ENCODE measurements around the gene UFSP2. TPM values are rescaled to one million over a fixed set of nuclear protein-coding genes. Genes with fewer than 3 reads are reported as not detected.
A peak's percentile ranks its signal among the peaks of the same experiment; 100 is the strongest.

The UFSP2 gene
- total and polyA plus RNA-seq, 4 donors = 13.6 to 48.8 (median 21.9) TPM

- WGBS, 2 donors = 80 to 82% methylated on average over 4 of the region's 4 CpGs
- TF ChIP-seq, protein P1, sequence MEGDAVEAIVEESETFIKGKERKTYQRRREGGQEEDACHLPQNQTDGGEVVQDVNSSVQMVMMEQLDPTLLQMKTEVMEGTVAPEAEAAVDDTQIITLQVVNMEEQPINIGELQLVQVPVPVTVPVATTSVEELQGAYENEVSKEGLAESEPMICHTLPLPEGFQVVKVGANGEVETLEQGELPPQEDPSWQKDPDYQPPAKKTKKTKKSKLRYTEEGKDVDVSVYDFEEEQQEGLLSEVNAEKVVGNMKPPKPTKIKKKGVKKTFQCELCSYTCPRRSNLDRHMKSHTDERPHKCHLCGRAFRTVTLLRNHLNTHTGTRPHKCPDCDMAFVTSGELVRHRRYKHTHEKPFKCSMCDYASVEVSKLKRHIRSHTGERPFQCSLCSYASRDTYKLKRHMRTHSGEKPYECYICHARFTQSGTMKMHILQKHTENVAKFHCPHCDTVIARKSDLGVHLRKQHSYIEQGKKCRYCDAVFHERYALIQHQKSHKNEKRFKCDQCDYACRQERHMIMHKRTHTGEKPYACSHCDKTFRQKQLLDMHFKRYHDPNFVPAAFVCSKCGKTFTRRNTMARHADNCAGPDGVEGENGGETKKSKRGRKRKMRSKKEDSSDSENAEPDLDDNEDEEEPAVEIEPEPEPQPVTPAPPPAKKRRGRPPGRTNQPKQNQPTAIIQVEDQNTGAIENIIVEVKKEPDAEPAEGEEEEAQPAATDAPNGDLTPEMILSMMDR (IDR thresholded peaks at IDR 0.05; ENCODE audit: control extremely low read depth, extremely low read depth) = no peak
- no peak overlapping the region for H3K4me3 ChIP-seq
- DNase-seq (no peak), ATAC-seq (ENCODE audit: insufficient read depth, low FRiP score) (peak; percentile 13)
- H3K36me3 ChIP-seq (ENCODE audit: control insufficient read depth in 4 of 4, insufficient read depth in 4 of 4, low read length in 4 of 4) = no peaks in the 10 kb centered on the region
- H3K27me3 ChIP-seq (ENCODE audit: control insufficient read depth in 3 of 3, insufficient read depth in 3 of 3, low read length in 2 of 3) = no peaks in the 10 kb centered on the region
- peak overlapping the region in 1 of 2 donors; percentile 64 for H3K27ac ChIP-seq (ENCODE audit: low read depth in 1 of 2, low read length in 1 of 2)
- peaks cover 0 to 3% (median under 1%) of the 10 kb centered on the region in 4 donors for H3K9me3 ChIP-seq (ENCODE audit: control insufficient read depth in 4 of 4, insufficient read depth in 3 of 4, low read length in 3 of 4)
- H3K9ac ChIP-seq (ENCODE audit: insufficient read depth in 1 of 2, low read length in 2 of 2) = no peak overlapping the region
- H3K4me1 ChIP-seq (ENCODE audit: control insufficient read depth in 5 of 5, insufficient read depth in 5 of 5, low read length in 5 of 5) = peaks cover 0 to 8% (median 0%) of the 10 kb centered on the region in 5 donors
These were observed 42.3 kb downstream of the UFSP2 start for GRCh38 chr4:185383451-185383850.

- Histone ChIP-seq H3K9ac (ENCODE audit: insufficient read depth in 1 of 2, low read length in 2 of 2) (no peak overlapping the region), H3K9me3 (ENCODE audit: control insufficient read depth in 4 of 4, insufficient read depth in 3 of 4, low read length in 3 of 4) (peaks cover 0 to 3% (median under 1%) of the 10 kb centered on the region in 4 donors), H3K36me3 (ENCODE audit: control insufficient read depth in 4 of 4, insufficient read depth in 4 of 4, low read length in 4 of 4) (no peaks in the 10 kb centered on the region), H3K27ac (ENCODE audit: low read depth in 1 of 2, low read length in 1 of 2) (no peak overlapping the region), H3K4me3 (no peak overlapping the region), H3K27me3 (ENCODE audit: control insufficient read depth in 3 of 3, insufficient read depth in 3 of 3, low read length in 2 of 3) (no peaks in the 10 kb centered on the region), H3K4me1 (ENCODE audit: control insufficient read depth in 5 of 5, insufficient read depth in 5 of 5, low read length in 5 of 5) (peaks cover 0 to 8% (median 0%) of the 10 kb centered on the region in 5 donors)
- ATAC-seq (ENCODE audit: insufficient read depth, low FRiP score) (no peak), DNase-seq (no peak)
- TF ChIP-seq, protein P1 (IDR thresholded peaks at IDR 0.05; ENCODE audit: control extremely low read depth, extremely low read depth) = no peak
These were observed 43.0 kb downstream of the UFSP2 start for GRCh38 chr4:185382754-185383153.

DNA sequence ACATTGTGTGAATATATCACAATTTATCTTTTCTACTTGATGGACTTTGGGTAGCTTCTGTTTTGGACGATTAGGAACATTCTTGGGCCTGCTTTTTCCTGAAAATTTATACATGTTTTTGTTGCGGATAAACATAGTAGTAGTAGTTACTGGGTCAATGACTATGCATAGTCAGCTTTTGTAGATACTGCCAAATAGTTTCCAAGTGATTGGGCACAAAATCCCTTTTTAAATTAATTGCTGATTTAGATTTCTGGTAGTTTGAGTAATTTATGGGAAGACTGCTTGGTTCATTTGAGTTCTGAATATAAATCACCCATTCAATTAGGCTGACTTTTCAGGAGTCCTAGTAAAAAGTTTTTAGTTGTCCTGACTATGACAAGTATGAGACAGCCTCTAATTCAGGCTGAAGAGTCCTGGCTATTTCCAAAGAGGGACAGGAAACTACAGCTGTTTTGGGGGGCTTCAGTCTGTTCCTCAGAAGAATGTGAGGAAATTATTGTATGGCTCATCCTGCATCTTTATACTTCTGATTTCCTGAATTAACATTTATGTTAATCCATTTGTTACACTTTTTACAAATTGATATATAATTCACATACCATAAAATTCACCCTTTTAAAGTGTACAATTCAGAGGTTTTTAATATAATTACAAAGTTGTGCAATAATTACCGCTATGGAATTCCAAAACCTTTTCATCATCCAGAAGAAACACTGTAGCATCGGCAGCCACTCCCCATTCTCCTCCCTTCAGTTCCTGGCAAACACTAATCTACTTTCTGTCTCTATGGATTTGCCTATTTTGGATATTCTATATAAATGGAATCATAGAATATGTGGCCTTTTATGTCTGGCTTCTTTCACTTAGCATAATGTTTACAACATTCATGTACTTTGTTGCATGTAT, 44.2 kb downstream of the UFSP2 start:
- H3K4me1 ChIP-seq (ENCODE audit: control insufficient read depth in 5 of 5, insufficient read depth in 5 of 5, low read length in 5 of 5) = peaks cover 0 to 8% (median 0%) of the 10 kb centered on the region in 5 donors
- no peak overlapping the region for H3K9ac ChIP-seq (ENCODE audit: insufficient read depth in 1 of 2, low read length in 2 of 2)
- H3K9me3 ChIP-seq (ENCODE audit: control insufficient read depth in 4 of 4, insufficient read depth in 3 of 4, low read length in 3 of 4) = peaks cover 0 to 3% (median under 1%) of the 10 kb centered on the region in 4 donors
- DNase-seq (no peak), ATAC-seq (ENCODE audit: insufficient read depth, low FRiP score) (no peak)
- no peak overlapping the region for H3K4me3 ChIP-seq
- H3K27ac ChIP-seq (ENCODE audit: low read depth in 1 of 2, low read length in 1 of 2) = no peak overlapping the region
- TF ChIP-seq, protein P1 (IDR thresholded peaks at IDR 0.05; ENCODE audit: control extremely low read depth, extremely low read depth) = no peak
- no peaks in the 10 kb centered on the region for H3K36me3 ChIP-seq (ENCODE audit: control insufficient read depth in 4 of 4, insufficient read depth in 4 of 4, low read length in 4 of 4)
- WGBS, 2 donors = 37 to 64% methylated on average over 4 of the region's 4 CpGs
- H3K27me3 ChIP-seq (ENCODE audit: control insufficient read depth in 3 of 3, insufficient read depth in 3 of 3, low read length in 2 of 3) = no peaks in the 10 kb centered on the region

Measured in lung (tissue), 12 donors.